T-helper 17 cell (primary cell): Measurements from ENCODE around the gene IKBKE. TPM values are rescaled to one million over a fixed set of nuclear protein-coding genes. Genes with fewer than 3 reads are reported as not detected.

Experiments
- ATAC-seq: fragments of 150-1000 bp; cut with Tn5 transposase; 2 replicates; pipeline ENCODE4 v1.10.0; 2021; ENCODE audit warnings: mild to moderate bottlenecking, moderate library complexity
- DNase-seq, 3 donors: peaks; one replicate each; pipeline versions ENCODE4 v3.0.0 to v3.0.0-alpha.2; 2020 to 2021
- H3K9me3 ChIP-seq: one replicate; pipeline ENCODE4 v1.7.0; 2013; ENCODE audit warnings: low read length, mild to moderate bottlenecking; ENCODE audit not compliant: control insufficient read depth, poor library complexity, severe bottlenecking
- H3K27ac Mint-ChIP-seq: one replicate; pipeline ENCODE4 v1.8.0; 2022; ENCODE audit warnings: mild to moderate bottlenecking, moderate library complexity, mixed read lengths
- H3K27me3 Mint-ChIP-seq: one replicate; pipeline ENCODE4 v1.8.0; 2022; ENCODE audit warnings: mixed read lengths
- H3K36me3 Mint-ChIP-seq: one replicate; pipeline ENCODE4 v1.8.0; 2022; ENCODE audit warnings: low read depth, mixed read lengths
- H3K4me1 Mint-ChIP-seq: one replicate; pipeline ENCODE4 v1.8.0; 2022; ENCODE audit warnings: mild to moderate bottlenecking, mixed read lengths
- H3K4me3 Mint-ChIP-seq: one replicate; pipeline ENCODE4 v1.8.0; 2022; ENCODE audit warnings: mild to moderate bottlenecking, moderate library complexity, mixed read lengths
- total RNA-seq, 4 donors: library from RNA in 2 of 4; stranded (reverse) in 2 of 4; gene quantifications; one replicate each; pipeline ENCODE4 v1.2.3 and lab custom pipeline; 2022 to 2026

IKBKE gene
- total RNA-seq, 2 donors from 2014 or later, result 48.5 to 72.5 TPM

DNA sequence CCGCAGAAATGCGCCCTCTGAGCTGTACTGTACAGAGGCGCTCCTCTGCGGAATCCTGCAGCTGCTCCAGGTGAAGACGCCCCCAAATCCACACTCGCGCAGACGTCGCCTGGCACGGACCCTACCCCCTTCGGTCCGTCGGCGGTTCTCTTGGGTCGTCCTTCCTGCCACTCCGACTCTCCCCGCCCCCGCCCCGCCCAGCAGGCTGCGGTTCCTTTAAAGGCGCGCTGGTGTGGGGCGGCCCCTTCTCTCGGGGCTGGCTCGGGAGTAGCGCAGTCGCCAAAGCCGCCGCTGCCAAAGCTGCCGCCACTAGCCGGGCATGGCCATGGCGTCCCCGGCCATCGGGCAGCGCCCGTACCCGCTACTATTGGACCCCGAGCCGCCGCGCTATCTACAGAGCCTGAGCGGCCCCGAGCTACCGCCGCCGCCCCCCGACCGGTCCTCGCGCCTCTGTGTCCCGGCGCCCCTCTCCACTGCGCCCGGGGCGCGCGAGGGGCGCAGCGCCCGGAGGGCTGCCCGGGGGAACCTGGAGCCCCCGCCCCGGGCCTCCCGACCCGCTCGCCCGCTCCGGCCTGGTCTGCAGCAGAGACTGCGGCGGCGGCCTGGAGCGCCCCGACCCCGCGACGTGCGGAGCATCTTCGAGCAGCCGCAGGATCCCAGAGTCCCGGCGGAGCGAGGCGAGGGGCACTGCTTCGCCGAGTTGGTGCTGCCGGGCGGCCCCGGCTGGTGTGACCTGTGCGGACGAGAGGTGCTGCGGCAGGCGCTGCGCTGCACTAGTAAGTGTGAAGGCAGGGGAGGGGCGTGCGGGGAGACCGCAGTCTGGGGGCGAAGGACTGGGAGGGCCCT, 37.2 kb downstream of the IKBKE start, which contains the start of gene RASSF5:
RASSF5 (plus strand) TSS at position 248 of the 846 bp plus-strand sequence; CDS start at position 320, 72 bp downstream.
- no peaks in the 10 kb centered on the region for H3K36me3 Mint-ChIP-seq
- peaks cover 22% of the 10 kb centered on the region for H3K4me1 Mint-ChIP-seq
- peak; percentile 93 for ATAC-seq

DNA sequence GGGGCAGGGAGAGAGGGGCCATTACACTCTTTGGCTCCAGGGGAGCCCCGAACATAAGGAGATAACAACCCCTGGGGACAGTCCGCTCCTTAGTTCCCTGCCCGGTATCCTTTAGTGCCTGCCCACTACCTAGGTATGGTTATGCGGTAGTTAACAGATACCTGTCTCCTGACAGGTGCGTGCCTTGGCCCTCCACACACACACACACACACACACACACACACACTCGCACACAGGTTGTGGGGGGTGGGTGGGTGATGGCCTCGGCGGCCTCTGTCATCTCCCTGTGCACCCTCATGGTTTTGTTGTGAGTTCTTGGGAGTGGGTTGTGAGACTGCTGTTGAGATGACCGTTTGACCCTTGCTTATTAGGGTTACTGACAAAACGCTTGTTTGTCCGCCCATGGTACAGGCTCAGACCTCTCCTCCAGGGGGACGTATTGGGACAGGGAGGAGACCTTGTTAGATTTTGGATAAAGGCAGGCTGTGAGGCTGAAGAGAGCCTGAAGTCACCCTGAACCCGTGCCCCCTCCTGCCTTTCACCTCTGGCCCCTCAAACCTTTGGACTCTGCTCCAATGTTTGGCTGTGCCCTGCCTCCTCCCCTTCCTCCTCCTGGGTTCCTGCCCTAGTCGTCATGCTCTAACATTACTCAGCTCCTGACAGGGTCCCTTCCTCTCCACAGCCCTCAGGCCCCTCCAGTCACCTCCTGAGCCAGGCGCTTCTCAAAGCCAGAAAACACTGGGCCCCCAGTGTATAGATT, 38.0 kb downstream of the IKBKE start:
- no peaks in the 10 kb centered on the region for H3K9me3 ChIP-seq
- H3K4me3 Mint-ChIP-seq, result peak overlapping the region; percentile 73
- peaks cover 22% of the 10 kb centered on the region for H3K4me1 Mint-ChIP-seq
- peaks cover 22% of the 10 kb centered on the region for H3K27me3 Mint-ChIP-seq
- no peak overlapping the region for H3K27ac Mint-ChIP-seq
- ATAC-seq (no peak), DNase-seq (no peak)
- no peaks in the 10 kb centered on the region for H3K36me3 Mint-ChIP-seq

More for the DNA sequence above, 37.2 kb downstream of the IKBKE start, which contains the start of gene RASSF5:
- Mint-ChIP-seq H3K27ac (peak within 1 kb of the TSS; percentile 78), H3K4me3 (peak within 1 kb of the TSS; percentile 85), H3K27me3 (peaks cover 22% of the 10 kb centered on the region)
- H3K9me3 ChIP-seq, result no peaks in the 10 kb centered on the region
- peak; percentile 64 to 72 (median 70) for DNase-seq

DNA sequence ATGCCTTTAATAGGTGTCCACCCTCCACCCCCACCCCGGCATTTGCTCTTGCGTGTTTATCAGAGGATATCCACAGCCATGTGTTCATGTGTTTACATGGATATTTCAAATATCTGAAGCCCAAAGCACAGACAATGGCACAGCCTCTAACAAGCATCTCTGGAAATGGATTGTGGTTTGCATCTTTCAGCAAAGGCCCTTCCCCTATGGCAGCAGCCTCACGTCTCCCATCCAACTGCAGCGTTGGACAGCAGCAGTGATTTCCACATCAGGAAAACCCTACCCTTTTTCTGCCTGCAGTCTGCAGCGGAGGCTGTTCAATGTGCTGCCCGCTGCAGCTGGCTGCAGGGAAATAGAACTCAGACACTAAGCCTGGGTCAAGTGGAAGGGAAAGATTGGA, 38.7 kb downstream of the IKBKE start:
- no peak for DNase-seq
- Mint-ChIP-seq H3K4me1 (peaks cover 21% of the 10 kb centered on the region), H3K36me3 (no peaks in the 10 kb centered on the region), H3K4me3 (peak overlapping the region; percentile 39), H3K27me3 (peaks cover 22% of the 10 kb centered on the region), H3K27ac (no peak overlapping the region)
- no peaks in the 10 kb centered on the region for H3K9me3 ChIP-seq
- no peak for ATAC-seq

DNA sequence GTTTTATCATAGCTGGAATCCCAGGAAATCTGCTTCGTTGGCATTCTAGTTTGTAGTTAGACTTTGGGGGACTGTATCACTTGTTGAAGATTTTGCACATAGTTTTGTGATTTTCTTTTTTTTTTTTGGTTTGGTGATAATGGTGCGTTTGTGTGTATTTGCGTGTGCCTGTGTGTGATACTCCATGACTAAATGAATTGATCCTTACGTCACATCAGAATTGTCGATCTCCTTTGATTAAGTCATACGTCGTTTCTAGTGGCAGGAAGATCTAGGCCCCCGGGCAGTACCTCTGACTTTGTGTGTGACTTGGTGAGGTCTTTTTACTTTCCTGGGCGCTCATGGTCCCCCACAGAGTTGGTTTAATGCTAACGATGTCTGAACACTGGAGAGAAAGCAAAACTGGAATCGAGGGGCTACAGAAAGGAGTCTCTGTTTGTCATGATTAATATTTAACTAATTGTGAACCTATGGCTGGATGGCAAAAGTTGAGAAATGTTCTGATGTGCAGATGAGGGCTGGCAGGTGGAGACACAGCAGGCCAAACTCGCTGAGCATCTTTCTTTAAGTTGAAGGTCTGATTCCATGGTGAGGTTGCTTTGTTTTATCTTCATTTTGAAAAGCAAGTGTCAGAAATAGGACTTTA, 39.5 kb downstream of the IKBKE start:
- Mint-ChIP-seq H3K4me1 (peaks cover 17% of the 10 kb centered on the region), H3K36me3 (no peaks in the 10 kb centered on the region), H3K27me3 (peaks cover 22% of the 10 kb centered on the region), H3K27ac (no peak overlapping the region), H3K4me3 (no peak overlapping the region)
- no peak for ATAC-seq
- no peaks in the 10 kb centered on the region for H3K9me3 ChIP-seq
- DNase-seq, result no peak

DNA sequence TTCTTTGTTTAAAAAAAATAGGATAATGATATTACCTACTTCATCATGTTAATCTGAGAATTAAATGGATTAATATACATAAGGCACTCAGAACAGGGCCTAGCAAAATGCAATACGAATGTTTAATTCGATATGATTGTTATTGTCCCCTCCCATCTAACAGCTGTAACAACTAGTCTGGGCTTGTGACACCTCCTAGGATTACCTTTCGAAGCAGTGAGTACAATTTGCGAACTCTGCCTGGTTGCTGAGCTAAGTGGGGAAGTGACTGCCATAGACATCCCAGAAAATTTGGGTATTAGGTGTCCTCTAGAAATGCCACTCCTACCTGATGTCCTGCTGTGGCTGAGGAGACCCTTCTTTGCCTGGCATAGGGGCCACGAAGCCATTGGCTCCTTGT, 40.1 kb downstream of the IKBKE start:
- Mint-ChIP-seq H3K36me3 (no peaks in the 10 kb centered on the region), H3K27me3 (peaks cover 22% of the 10 kb centered on the region), H3K4me1 (peaks cover 13% of the 10 kb centered on the region), H3K4me3 (no peak overlapping the region), H3K27ac (no peak overlapping the region)
- no peak for ATAC-seq
- no peaks in the 10 kb centered on the region for H3K9me3 ChIP-seq
- no peak for DNase-seq

DNA sequence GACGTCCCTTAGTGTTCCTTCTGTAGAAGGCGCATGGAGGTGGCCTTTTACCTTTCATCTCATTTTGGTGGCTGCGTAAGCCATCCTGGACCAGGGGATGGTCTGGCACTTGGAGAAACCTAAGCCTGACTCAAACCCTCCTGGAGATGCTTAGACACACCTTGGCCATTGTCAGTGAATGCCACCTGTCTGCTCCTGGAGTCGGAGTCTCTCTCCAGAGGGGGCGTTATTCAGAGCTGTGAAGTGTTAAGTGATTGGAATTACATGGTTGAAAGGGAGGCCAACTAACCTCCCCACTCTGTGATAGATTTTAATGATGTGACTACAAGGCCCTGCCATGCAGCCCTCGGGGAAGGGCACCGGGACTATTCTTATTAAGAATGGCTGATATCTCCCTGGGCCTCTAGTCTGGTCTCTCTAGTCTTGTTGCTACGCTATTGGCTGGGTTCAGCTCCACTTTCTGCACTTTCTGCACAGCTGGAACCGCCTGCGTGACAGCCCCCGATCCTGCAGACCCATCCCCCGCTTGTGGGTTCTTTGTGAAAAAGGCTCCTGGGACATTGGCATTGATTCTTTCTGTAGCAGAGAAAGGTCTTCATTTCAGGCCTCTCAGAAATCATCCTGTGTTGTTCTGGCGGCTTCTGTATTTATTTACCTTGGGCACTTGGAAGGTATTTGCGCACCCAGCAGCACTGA, 41.2 kb downstream of the IKBKE start:
- H3K9me3 ChIP-seq, result no peaks in the 10 kb centered on the region
- Mint-ChIP-seq H3K27me3 (peaks cover 22% of the 10 kb centered on the region), H3K27ac (no peak overlapping the region), H3K36me3 (no peaks in the 10 kb centered on the region), H3K4me1 (peaks cover 7% of the 10 kb centered on the region), H3K4me3 (no peak overlapping the region)
- DNase-seq, result no peak
- no peak for ATAC-seq

DNA sequence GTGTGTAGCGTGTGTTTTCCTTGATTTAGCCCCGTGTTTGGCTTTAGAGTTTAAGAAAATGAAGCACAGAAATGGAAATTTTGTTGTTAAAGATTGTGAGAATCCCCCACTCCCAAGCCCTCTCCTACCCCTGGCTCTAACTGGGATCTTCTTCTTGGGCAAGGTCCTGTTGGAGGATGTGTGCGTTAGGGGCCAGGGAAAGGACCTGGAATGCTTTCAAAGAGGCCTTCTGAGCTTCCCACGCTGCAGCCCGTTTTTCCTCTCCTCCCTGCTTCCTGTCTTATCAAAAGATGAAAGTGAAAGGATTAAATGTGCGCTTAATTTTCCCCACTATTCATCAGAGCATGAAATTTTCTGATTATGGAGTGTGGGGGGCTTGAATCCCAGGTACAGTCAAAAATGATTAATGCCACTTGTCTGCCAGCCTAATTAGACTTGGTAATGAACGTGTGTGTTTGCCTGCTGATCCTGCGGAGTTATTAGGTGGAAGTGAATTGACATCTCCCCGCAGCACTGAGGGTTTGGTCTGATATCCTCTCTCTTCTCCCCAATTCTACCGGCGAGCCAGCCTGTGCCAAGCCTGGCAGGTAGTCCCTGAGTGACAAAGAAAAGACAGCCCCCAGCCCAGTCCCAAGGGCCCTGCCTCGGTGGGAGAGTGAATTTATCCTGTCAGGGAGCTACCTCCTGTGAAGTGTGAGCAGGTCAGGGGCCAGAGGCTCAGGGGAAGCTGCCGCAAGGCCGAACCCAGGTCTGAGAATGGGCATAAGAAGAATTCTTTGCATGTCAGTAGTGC, 42.0 kb downstream of the IKBKE start:
- DNase-seq (no peak), ATAC-seq (no peak)
- peaks cover 5% of the 10 kb centered on the region for H3K4me1 Mint-ChIP-seq
- no peak overlapping the region for H3K27ac Mint-ChIP-seq
- H3K27me3 Mint-ChIP-seq, result peaks cover 22% of the 10 kb centered on the region
- no peaks in the 10 kb centered on the region for H3K36me3 Mint-ChIP-seq
- H3K4me3 Mint-ChIP-seq, result no peak overlapping the region
- H3K9me3 ChIP-seq, result no peaks in the 10 kb centered on the region

DNA sequence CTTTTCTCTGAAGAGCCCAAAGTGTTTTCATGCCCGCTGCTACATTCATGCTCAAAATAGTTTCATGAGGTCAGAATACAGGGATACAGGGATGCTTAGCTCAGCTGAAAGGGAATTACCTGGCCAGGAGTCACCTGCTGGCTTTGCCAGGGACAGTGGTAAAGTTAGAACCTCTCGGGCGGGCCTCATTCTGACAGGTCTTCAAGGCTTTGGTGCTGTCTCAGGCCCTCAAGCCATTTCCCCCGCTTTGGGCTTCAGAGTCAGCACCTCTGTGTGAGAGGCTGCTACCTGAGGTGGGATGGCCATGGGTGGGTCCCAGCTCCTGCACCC, 42.5 kb downstream of the IKBKE start:
- Mint-ChIP-seq H3K4me1 (peaks cover 5% of the 10 kb centered on the region), H3K27me3 (peaks cover 22% of the 10 kb centered on the region), H3K4me3 (no peak overlapping the region), H3K27ac (no peak overlapping the region), H3K36me3 (no peaks in the 10 kb centered on the region)
- no peaks in the 10 kb centered on the region for H3K9me3 ChIP-seq
- no peak for ATAC-seq
- no peak for DNase-seq

DNA sequence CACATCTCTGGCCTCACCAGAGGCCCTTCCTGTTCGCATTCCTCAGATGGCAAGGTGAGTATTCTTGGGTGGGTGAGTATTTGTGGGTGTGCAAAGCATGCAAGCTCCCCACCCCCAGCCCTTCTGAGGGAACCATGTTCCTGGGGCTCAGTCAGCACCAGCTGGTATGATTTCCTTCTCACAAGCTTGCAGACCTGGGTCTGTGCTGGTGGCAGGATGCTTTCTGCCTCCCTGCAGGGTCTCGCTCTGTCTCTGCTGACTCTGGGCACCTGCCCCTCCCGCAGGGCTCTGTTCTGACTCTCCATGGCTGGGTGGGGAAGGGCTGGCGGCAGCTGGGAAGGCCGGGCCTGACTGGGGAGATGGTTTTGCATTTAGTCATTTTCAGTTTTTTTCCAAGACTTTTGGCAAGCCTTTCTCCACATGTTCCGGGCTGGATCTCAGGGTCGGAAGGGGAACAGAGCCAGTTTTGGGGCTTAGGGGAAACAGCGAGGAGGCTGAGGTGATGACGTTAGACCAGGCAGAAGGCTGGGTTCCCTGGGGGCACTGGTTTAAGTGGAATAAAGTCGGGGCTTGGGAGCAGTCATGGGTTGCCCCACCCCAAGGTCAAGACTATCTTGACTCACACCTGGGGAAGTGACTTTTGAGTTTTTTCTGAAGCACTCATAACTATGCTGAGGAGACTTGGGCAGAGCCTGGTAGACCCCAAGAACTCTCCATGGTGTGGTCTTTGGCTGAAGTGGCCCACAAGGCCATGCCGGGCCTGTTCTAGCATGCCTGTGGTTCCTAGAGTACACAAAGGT, 43.2 kb downstream of the IKBKE start:
- Mint-ChIP-seq H3K27ac (no peak overlapping the region), H3K4me3 (no peak overlapping the region), H3K4me1 (peaks cover 5% of the 10 kb centered on the region), H3K36me3 (no peaks in the 10 kb centered on the region), H3K27me3 (peaks cover 22% of the 10 kb centered on the region)
- ATAC-seq (no peak), DNase-seq (no peak)
- H3K9me3 ChIP-seq, result no peaks in the 10 kb centered on the region

DNA sequence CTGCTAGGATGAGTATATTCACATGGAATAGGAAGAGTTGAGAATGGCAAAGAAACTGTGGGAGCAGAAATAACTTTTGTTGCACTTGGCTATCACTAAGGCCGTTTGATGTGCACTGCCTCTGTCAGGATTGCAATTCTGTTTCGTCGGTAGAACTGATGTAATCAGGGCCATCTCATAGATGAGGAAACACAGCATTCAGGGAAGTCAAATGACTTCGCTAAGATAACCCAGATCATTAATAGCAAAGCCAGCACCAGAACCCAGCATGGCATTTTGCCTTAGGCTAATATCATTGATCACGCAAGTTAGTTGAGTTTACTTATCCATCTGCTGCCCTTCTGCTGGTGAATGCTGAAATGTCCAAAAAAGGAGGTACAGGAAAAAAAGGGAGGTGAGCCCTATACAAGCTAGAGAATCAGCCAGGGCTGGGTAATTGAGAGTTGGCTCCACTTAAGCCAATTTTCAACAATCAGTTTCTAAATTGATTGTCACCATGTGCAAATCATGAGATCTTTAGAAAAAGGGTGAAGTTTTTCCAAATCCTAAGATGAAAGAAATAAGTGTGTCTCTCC, 44.6 kb downstream of the IKBKE start:
- Mint-ChIP-seq H3K27ac (no peak overlapping the region), H3K4me3 (no peak overlapping the region)

DNA sequence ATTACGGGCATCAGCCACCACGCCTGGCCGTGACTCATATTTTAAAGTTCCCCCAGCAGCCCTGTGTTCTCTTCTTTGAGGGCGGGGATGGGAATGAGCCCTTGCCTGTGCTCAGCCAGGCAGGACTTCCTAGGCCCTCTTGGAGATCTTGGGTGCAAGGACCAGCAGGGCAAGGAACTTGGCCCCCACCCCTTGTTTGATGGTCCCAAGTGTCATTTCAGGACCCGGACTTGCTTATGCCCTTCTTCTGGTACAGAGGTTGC, 46.4 kb downstream of the IKBKE start:
- no peak overlapping the region for H3K27ac Mint-ChIP-seq
- no peaks in the 10 kb centered on the region for H3K9me3 ChIP-seq
- no peak overlapping the region for H3K4me3 Mint-ChIP-seq
- H3K4me1 Mint-ChIP-seq, result no peaks in the 10 kb centered on the region
- DNase-seq (no peak), ATAC-seq (no peak)
- H3K27me3 Mint-ChIP-seq, result no peaks in the 10 kb centered on the region
- no peaks in the 10 kb centered on the region for H3K36me3 Mint-ChIP-seq

More for the DNA sequence above, 44.6 kb downstream of the IKBKE start:
- no peaks in the 10 kb centered on the region for H3K4me1 Mint-ChIP-seq
- H3K9me3 ChIP-seq, result no peaks in the 10 kb centered on the region
- no peaks in the 10 kb centered on the region for H3K36me3 Mint-ChIP-seq
- ATAC-seq (no peak), DNase-seq (no peak)
- H3K27me3 Mint-ChIP-seq, result peaks cover 9% of the 10 kb centered on the region

DNA sequence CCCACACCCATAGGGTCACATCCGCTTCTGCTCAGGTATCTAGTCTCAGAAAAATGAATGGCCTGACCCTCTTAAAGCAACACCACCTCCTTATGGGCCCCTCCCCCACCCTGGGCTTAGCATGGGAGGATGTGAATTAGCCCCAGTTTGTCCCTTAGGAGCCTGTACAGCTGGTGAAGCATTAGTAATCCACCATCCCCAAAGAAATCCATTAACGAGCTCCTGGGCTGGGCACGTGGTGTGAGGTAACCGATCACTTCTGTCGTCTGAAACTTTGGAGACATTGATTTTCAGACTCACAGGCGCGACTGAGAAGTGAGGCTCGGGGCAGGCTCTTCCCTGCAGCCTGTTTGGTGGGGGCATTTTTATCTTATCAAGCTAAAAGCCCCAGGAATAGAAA, 47.5 kb downstream of the IKBKE start:
- DNase-seq (no peak), ATAC-seq (no peak)
- no peaks in the 10 kb centered on the region for H3K4me1 Mint-ChIP-seq
- no peak overlapping the region for H3K27ac Mint-ChIP-seq
- H3K27me3 Mint-ChIP-seq, result no peaks in the 10 kb centered on the region
- no peak overlapping the region for H3K4me3 Mint-ChIP-seq
- no peaks in the 10 kb centered on the region for H3K9me3 ChIP-seq
- H3K36me3 Mint-ChIP-seq, result no peaks in the 10 kb centered on the region
